Stimulated activated CD4-positive, alpha-beta T cell treated with anti-CD3 and anti-CD28 coated beads, Interleukin-1b, Interleukin-23, amount 100 ng/mL, for 24 hours (primary cell): Measurements from ENCODE around the gene HSD11B1L.
"Not testable (repeated sequence)": the region's sequence is repeated elsewhere in the genome, so short reads cannot be mapped to it uniquely, and the experiment has no call there.

Experiments used
- DNase-seq, 4 experiments: peaks; one replicate each; pipeline ENCODE4 v3.0.0-alpha.2; 2020; ENCODE audit warnings: low read depth in 4 of 4, low spot score in 1 of 4

Gene HSD11B1L

DNA sequence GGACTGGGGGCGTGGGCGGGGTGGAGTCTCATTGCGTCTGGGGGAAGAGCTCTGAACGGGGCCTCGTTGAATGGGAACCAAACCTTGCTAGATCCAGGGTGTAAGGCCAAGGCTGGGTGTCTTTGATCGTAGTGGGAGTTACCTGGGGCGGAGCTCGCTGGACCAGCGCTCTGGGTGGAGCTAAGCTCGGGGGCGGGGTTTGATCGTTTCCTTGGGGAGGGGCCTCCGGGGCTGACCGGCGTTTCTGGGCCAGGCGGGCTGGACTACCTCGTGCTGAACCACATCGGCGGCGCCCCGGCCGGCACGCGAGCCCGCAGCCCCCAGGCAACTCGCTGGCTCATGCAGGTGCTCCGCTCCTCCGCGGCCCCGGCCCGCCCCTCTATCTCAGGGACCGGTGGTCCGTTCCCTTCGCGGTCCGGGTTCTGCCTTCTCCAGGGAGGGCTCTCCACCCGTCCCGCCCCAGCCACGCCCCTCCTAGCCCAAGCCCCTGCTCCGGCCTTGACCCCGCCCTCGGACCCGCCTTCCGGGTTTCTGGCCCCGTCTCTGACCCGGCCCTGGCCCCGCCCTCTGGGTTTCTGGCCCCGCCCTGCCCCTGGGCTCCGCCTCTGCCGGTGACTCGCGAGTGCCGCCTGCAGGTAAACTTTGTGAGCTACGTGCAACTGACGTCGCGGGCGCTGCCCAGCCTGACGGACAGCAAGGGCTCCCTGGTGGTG is 6.0 kb downstream of the HSD11B1L start:
- DNase-seq: peak; percentile 99 to 100 (median 100)

DNA sequence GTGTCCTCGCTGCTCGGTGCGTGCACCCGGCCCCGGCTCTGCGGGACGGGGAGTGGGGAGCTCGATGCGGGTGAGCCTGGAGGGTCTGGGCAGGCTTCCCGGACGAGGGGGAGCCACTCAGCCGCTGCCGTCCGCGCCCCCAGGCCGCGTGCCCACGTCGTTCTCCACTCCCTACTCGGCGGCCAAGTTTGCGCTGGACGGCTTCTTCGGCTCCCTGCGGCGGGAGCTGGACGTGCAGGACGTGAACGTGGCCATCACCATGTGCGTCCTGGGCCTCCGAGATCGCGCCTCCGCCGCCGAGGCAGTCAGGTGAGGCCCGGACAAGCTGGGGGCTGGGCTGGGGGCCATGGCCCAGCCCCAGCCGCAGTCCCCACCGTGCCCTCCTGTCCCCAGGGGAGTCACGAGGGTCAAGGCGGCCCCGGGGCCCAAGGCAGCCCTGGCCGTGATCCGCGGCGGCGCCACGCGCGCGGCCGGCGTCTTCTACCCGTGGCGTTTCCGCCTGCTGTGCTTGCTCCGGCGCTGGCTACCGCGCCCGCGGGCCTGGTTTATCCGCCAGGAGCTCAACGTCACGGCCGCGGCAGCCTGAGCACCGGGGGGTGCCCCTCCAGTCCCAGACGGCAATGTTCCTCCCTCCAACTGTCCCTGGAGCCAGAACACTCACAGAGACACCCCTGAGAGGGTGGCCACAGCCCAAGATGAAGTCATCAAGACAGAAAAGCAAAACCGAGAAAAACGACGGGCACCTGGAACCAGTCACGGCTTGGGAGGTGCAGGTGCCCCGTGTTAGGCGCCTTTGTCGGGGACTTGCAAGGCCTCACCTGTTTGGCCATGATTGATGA is 6.8 kb downstream of the HSD11B1L start:
- no peak for DNase-seq

DNA sequence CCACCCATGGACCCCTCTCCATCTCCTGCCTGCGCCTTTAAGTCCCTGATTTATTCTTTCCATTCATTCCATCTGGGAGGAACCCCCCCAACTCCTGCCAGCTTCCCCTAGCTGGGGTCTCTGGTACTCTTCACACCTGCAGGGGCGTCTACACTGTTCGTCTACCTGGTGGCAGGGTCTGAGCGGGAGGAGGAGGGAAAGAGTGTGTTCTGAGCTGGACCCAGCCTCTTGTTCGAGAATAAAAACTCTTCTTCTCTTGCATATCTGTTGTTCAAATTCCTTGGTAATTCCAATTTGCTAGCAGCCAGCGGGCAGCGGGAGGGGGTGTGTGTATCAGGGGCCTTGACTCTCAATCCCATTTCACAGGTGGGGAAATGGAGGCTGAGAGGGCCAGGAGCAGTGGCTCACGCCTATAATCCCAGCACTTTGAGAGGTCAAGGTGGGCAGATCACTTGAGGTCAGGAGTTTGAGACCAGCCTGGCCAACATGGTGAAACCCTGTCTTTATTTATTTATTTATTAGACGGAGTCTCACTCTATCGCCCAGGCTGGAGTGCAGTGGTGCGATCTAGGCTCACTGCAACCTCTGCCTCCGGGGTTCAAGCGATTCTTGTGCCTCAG is 7.5 kb downstream of the HSD11B1L start:
- DNase-seq: not testable (repeated sequence)

DNA sequence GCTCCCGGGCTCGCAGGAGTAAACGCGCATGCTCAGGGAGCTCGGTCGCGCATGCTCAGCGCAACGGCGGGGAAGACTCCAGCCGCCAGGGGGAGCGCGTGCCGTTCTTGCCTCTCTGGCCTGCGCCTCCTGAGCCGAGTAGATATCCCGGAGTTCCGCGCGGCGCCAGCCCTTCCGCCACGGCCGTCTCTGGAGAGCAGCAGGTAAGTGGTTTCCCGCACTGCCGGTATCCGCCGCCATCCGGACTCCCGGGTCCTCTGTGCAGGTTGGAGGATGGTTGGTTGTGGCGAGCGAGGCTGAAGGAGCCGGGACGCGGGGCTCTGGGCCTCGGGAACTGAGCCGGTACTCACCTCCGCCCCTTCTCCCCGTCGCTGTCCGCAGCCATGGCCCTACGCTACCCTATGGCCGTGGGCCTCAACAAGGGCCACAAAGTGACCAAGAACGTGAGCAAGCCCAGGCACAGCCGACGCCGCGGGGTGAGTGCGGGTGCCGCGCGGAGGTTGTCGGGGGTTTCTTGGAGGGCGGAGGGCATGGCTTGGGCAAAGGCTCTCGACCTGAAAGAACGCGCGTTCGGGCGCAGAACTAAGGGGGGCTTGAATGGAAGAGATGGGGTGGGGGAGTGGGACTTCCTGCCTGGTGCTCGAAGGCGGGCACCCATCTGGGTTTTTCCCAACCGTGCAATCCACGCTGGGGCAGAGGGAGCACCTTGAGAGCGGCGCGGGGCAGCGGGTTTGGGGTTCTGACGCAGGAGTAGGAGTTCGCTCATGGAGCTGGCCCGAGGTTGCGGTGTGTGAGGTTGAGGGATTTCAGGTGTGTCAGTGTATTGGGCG is 9.5 kb downstream of the HSD11B1L start, which contains the start of gene RPL36:
Gene RPL36, plus strand, starts transcription at position 171 of the 830 bp plus-strand sequence. Its CDS starts 213 bp downstream, at position 384.
- DNase-seq: peak; percentile 98 to 100 (median 99)

- peak in 3 of 4 experiments; percentile 47 to 72 (median 50) for DNase-seq
These were observed 10.4 kb downstream of the HSD11B1L start for GRCh38 chr19:5690955-5691821.

DNA sequence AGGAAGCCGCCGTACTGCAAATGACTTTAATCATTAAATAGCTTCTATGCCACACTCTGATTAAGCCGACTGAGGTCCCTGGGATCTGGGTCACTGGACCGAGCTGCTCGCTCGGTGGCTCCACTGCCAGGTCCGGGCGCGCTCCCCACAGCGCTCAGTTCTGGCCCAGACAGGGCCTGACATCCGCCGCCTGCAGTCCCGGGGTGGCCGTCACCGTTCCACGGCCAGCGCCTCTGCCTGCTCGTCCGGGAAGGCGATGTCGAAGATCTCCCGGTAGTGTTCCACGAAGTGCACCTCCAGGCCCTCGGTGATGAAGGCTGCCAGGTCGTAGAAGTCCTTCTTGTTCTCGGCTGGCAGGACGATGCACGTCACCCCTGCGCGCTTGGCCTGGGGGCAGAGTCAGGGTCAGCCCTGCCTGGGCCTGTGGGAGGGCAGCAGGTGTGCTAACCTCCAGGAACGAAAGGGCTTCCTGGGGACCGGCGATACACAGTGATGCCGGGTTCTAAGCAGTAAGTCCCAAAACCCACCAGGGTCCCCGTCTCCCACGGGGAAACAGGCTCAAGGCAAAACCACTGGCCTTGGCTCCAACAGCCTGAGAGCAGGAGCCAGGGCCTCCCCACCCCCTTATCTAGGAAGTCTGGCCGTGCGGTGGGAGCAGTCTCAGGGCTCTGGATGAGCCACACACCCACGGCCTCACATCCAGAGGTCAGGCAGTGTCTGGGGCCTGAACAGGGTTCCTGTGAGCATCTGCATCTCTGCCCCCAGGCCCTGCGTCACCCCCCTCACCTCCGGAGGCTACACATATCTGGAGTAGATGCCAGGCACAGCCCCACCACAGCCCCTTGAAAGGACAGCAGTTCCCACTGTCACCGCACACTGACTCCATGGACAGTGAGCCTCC is 11.2 kb downstream of the HSD11B1L start:
- DNase-seq: no peak

DNA sequence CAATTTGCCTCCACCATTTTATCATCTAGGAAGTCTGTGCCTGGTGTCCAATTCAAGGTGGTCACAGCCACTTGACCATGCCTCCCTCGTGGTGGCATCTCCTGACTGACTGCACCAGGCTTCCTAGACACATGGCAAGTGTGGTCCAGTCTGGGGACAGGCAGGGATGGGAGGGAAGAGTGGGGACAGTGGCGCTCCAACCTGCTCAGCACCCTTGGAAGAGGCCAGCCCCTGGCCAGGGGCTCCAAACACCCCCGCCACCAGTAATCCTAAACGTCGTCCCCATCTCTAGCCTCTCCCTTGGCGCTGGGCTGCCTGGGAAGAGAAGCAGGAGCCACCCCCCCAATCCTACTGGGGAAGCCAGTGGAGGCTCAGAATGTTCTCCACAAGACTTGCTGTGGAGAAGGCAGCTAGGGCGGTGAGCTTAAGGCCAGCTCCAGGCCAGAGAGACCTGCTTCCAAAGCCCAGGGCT is 11.9 kb downstream of the HSD11B1L start:
- no peak for DNase-seq

- no peak for DNase-seq
These were observed 12.7 kb downstream of the HSD11B1L start for GRCh38 chr19:5693195-5694166.

DNA sequence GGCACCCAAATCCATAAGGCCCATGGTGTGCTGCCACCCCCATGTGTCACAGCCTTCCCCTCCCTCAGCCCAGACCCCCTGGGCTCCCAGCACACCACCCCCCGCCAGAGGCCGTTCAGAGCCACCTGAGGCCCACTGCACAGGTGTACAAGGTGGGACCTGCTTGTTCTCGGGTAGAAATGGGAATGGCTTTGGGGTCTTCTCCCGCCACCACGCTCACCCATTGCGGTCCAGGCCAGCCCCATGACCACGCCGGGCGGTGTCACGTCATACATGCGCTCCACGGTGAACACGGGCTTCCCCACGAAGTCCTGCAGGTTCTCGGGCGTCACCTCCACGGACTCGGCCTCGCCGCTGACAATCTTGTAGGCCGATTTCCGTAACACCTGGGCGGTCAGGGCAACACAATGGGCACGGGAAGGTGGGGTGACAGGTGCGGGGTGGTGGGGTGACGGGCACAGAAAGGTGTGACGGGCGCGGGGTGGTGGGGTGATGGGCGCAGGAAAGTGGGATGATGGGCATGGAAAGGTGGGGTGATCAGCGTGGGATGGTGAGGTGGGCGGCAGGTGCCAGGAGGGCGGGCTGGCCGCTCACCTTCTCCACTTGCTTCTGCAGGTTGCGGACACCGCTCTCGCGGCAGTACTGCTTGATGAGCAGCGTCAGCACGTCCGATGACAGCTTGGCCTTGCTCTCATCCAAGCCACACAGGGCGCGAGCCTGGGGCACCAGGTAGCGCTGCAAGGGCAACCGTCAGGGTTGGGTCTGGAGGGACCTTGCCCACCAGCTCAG is 13.5 kb downstream of the HSD11B1L start:
- DNase-seq: no peak

GRCh38 chr19:5694956-5695648 is 14.3 kb downstream of the HSD11B1L start:
- no peak for DNase-seq

DNA sequence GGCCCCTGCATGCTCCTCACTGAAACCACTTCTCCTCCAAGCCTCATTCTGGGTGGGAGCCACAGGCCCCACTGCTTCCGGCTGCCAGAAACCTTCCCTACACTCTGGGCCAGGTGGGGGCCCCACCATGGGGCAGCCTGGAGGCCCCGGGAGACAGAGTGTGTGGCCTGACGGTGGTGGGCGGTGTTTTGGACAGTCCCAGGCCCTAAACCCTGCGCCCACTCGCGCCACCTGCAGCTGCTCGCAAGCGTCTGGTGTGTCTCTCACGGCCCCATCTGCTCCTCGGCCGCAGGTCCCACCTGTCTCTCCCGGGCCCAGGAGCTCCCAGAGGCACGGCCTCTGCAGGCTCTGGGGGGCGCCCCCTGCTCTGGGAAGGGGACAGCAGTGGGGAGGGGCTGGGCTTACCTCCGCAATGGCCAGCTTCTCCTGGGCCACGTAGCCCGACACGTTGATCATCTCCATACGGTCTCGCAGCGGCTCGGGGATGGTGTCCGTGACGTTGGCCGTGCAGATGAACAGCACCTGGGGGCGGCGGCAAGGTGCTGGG is 14.9 kb downstream of the HSD11B1L start:
- no peak for DNase-seq

DNA sequence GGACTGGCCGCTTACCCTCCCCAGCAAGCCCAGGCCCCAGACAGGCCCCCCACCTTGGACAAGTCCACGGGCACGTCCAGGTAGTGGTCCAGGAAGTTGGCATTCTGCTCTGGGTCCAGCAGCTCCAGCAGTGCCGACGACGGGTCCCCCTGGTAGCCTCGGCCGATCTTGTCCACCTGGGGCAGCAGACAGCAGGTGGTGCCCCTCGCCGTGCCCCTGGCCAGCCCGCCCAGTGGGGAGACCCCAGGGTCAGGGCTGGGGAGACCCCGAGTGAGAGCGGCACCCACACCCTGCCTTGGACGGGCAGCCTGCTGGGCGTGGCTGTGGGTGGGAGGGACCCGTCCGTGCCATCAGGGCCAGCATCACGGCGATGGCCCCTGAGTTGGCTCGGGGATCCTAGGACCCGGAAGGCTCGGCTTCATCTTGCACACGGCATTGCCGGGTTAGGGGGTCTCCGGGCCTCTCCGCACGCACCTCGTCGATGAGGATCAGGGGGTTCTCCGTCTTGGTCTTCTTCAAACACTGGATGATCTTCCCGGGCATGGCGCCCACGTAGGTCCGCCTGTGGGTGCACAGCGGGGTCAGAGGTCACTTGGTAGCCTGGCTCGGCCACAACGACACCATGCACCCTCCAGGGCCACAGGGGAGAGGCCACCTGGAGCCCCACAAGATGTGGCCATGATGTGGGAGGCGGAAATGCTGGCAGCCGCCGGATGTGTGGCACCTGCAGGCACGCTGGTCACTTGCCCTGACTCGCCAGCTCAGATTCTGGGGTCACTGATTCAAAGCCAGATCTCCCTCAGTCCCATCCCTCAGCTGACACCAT is 15.6 kb downstream of the HSD11B1L start:
- DNase-seq: no peak

DNA sequence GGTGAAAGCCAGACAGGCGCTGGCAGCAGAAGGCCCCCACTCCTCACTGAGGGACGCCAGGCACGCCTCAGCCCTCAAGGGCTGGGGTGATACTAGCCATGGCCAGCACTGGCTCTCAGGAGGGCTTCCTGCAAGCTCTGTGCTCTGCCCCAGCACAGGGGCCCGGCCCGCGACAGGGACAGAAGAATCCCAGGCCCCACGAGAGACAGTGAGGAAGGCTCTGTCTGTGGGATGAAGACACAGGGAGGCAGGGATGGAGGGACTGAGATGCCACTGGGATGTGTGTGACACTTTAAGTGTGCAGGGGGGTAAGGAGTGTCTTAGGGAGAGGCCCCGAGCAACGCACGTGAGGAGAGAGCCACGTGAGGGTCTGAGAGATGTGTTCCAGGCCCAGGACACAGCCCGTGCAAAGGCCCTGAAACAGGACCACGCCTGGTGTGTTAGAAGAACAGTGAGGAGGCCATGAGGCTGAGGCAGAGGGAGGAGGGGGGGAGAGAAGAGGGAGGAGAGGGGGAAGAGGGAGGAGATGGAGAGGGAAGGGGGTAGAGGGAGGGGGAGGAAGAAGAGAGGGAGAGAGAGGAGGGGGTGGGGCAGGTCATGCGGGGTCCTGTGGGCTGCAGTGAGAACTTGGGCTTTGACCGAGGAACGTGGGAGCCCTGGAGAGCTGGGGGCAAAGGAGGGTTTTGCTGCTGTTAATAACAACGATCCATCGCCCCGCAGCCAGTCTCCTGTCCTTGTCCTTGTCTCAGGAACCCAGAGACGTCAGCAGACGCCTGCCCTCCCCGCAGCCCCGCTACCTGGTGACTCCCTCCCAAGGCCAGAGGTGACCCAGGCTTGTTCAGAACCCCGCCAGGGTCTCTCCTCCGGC is 16.4 kb downstream of the HSD11B1L start:
- no peak for DNase-seq
